AG09309 (cell line): ENCODE results near the gene CHRM4.

Experiments used
- DNase-seq: peaks from one replicate; pipeline ENCODE4 v3.0.0-alpha.2; 2010; ENCODE audit warnings: low read depth
- H3K4me3 ChIP-seq: 2 replicates; pipeline ENCODE4 v1.5.1; 2011; ENCODE audit warnings: mild to moderate bottlenecking, low read depth, low read length, moderate library complexity; ENCODE audit not compliant: control insufficient read depth
- CTCF ChIP-seq: IDR thresholded peaks from 2 replicates; pipeline ENCODE4 v1.5.1; 2011; ENCODE audit warnings: mild to moderate bottlenecking, low read depth, low read length, inconsistent platforms; ENCODE audit not compliant: insufficient read depth, control insufficient read depth; ENCODE audit errors: missing control alignments

The CHRM4 gene

GRCh38 chr11:46343520-46343919 lies 48.1 kb downstream of the CHRM4 start:
- no peak for DNase-seq
- TF ChIP-seq CTCF: no peak
- H3K4me3 ChIP-seq: no peak overlapping the region

GRCh38 chr11:46342239-46342638 lies 49.3 kb downstream of the CHRM4 start:
- no peak overlapping the region for H3K4me3 ChIP-seq
- TF ChIP-seq CTCF: no peak
- no peak for DNase-seq

GRCh38 chr11:46341454-46341853 lies 50.1 kb downstream of the CHRM4 start:
- no peak for DNase-seq
- no peak overlapping the region for H3K4me3 ChIP-seq
- no peak for TF ChIP-seq CTCF

- DNase-seq: no peak
- H3K4me3 ChIP-seq: no peak overlapping the region
- TF ChIP-seq CTCF: no peak
Observed at GRCh38 chr11:46339816-46340215, 51.8 kb downstream of the CHRM4 start.

GRCh38 chr11:46338988-46339666 lies 52.4 kb downstream of the CHRM4 start:
- DNase-seq: no peak
- no peak for TF ChIP-seq CTCF
- no peak overlapping the region; the same call in 1 of the 2 replicates for H3K4me3 ChIP-seq

- no peak for TF ChIP-seq CTCF
- DNase-seq: no peak
- no peak overlapping the region; the same call in 1 of the 2 replicates for H3K4me3 ChIP-seq
Observed at GRCh38 chr11:46338636-46338987, 53.0 kb downstream of the CHRM4 start.
